Gastroesophageal sphincter (tissue), 3 donors: ENCODE measurements around the gene DAP.

ENCODE experiments used
- CTCF ChIP-seq, 4 experiments: fragments of 200-600 bp in 2 of 4; fragments of 450-650 bp in 2 of 4; sonication (generic) in 1 of 4; IDR thresholded peaks; one replicate each; pipeline ENCODE4 v1.5.1; 2017 to 2019; ENCODE audit warnings: antibody characterized with exemption in 4 of 4, mild to moderate bottlenecking in 2 of 4, moderate library complexity in 2 of 4
- EP300 ChIP-seq: sonication (generic); formaldehyde crosslinking; IDR thresholded peaks from one replicate; pipeline ENCODE4 v1.6.1; 2017; ENCODE audit warnings: antibody characterized with exemption, mild to moderate bottlenecking
- POLR2A ChIP-seq, 2 donors: fragments of 450-650 bp; IDR thresholded peaks; one replicate each; pipeline ENCODE4 v1.6.1; 2017; ENCODE audit warnings: antibody characterized with exemption in 2 of 2, mild to moderate bottlenecking in 2 of 2, moderate library complexity in 1 of 2
- POLR2AphosphoS5 ChIP-seq: sonication (generic); formaldehyde crosslinking; IDR thresholded peaks from one replicate; pipeline ENCODE4 v1.6.1; 2017; ENCODE audit warnings: antibody characterized with exemption

GRCh38 chr5:10676224-10676623 is 84.8 kb downstream of the DAP start:
- TF ChIP-seq POLR2A (IDR thresholded peaks at IDR 0.05) (no peak), CTCF (IDR thresholded peaks at IDR 0.05) (no peak), POLR2AphosphoS5 (no peak), EP300 (no peak)
